ENCODE data around the gene CFAP210.
"Not testable (repeated sequence)": the region's sequence is repeated elsewhere in the genome, so short reads cannot be mapped to it uniquely, and the experiment has no call there.

The CFAP210 gene

DNA sequence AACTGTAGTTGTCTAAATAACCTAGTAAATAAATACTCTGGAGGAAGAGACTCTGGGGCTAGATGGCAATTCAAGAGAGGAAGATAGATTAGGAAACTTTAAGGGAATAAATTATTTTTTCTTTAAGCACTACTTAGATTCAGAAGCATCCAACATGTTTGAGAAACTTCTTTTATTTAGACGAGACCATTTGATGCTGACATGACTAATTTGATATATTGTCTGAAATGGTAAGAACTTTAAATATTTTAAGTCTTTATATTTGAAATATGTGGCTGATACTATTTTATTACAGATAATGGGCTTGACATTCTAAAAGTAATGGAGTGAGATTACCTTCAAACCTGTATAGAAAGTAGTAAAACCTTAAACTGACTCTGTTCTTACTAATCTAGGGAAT, 73.7 kb downstream of the CFAP210 start:
- TF ChIP-seq, protein P1, sequence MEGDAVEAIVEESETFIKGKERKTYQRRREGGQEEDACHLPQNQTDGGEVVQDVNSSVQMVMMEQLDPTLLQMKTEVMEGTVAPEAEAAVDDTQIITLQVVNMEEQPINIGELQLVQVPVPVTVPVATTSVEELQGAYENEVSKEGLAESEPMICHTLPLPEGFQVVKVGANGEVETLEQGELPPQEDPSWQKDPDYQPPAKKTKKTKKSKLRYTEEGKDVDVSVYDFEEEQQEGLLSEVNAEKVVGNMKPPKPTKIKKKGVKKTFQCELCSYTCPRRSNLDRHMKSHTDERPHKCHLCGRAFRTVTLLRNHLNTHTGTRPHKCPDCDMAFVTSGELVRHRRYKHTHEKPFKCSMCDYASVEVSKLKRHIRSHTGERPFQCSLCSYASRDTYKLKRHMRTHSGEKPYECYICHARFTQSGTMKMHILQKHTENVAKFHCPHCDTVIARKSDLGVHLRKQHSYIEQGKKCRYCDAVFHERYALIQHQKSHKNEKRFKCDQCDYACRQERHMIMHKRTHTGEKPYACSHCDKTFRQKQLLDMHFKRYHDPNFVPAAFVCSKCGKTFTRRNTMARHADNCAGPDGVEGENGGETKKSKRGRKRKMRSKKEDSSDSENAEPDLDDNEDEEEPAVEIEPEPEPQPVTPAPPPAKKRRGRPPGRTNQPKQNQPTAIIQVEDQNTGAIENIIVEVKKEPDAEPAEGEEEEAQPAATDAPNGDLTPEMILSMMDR (conservative IDR thresholded peaks at IDR 0.05; ENCODE audit: control insufficient read depth, insufficient read depth, low read depth, low read length): no peak
- no peak overlapping the region for H3K4me3 ChIP-seq (ENCODE audit: control insufficient read depth, low read depth, low read length)
- DNase-seq (ENCODE audit: low read depth): no peak

DNA sequence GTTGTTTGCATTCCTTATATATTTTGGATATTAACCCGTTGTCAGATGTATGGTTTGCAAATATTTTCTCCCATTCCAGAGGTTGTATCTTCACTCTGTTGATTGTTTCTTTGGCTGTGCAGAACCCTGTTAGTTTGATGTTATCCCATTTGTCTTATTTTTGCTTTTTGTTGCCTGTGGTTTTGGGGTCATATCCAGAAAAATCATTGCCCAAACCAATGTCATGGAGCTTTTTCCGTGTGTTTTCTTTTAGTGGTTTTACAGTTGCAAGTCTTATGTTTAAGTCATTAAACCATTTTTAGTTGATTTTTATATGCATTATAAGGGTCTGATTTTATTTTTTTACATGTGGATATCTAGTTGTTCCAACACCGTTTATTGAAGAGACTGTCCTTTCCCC, 74.3 kb downstream of the CFAP210 start:
- TF ChIP-seq, protein P1 (conservative IDR thresholded peaks at IDR 0.05; ENCODE audit: control insufficient read depth, insufficient read depth, low read depth, low read length): no peak
- no peak overlapping the region for H3K4me3 ChIP-seq (ENCODE audit: control insufficient read depth, low read depth, low read length)
- peak; percentile 14 for DNase-seq (ENCODE audit: low read depth)

- not testable (repeated sequence) for H3K4me3 ChIP-seq (ENCODE audit: control insufficient read depth, low read depth, low read length); DNase-seq (ENCODE audit: low read depth)
These were observed 78.2 kb downstream of the CFAP210 start for GRCh38 chr2:169615982-169616381.

DNA sequence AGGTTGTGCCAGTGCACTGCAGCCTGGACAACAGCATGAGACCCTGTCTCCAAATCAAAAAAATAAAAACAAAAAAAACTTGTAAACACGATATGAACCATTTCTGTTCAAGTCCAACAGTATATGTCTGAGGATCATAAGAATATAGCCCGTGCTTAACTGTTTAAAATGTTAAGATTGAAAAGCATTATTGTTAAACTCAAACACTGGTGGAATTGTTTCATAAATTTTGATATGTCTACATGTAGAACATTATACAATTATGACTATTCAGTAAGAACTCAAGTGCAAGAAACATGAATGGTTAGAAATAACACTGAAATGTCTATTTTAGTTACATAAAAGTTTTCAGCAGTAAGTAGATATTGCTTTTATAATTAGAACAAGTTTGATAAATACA, 80.3 kb downstream of the CFAP210 start:
- DNase-seq (ENCODE audit: low read depth): no peak
- TF ChIP-seq, protein P1 (conservative IDR thresholded peaks at IDR 0.05; ENCODE audit: control insufficient read depth, insufficient read depth, low read depth, low read length): no peak
- H3K4me3 ChIP-seq (ENCODE audit: control insufficient read depth, low read depth, low read length): no peak overlapping the region

DNA sequence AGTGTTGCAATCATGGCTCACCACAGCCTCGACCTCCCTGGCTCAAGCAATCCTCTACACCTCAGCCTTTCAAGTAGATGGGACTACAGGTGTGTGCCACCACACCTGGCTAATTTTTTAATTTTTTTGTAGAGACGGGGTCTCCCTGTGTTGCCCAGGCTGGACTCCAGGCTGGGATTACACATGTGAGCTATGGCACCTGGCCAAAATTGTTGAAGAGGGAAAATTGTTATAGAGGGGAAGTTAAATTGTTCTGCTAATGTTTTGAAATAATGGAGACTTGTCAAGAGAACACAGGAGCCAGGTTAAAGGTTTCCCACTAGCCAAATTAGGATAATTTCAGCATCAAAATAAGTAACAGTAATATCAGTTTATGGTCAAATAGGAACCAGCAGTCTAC, 84.9 kb downstream of the CFAP210 start:
- TF ChIP-seq, protein P1 (conservative IDR thresholded peaks at IDR 0.05; ENCODE audit: control insufficient read depth, insufficient read depth, low read depth, low read length): no peak
- no peak for DNase-seq (ENCODE audit: low read depth)
- H3K4me3 ChIP-seq (ENCODE audit: control insufficient read depth, low read depth, low read length): no peak overlapping the region

DNA sequence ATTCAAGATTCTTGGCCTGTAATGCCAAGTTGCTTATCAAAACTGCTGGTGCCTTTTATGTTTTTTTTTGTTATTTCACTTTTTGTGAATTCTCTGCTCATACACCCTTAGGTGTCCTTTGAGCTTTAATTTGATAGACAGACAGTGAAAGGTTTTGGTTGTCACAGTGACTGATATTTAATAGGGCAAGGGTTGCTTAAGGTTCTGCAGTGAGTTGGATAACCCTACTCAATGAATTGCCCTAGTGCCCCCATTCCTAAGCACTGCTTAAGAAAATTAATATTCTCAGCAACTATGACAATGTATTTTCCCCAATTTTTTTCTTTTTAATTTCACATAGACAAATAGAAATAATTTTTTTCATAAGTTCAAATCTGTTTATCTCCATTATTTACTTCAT, 94.6 kb downstream of the CFAP210 start:
- H3K4me3 ChIP-seq (ENCODE audit: control insufficient read depth, low read depth, low read length): no peak overlapping the region

GRCh38 chr2:169598982-169599381, 95.2 kb downstream of the CFAP210 start:
- H3K4me3 ChIP-seq (ENCODE audit: control insufficient read depth, low read depth, low read length): no peak overlapping the region
- TF ChIP-seq, protein P1 (conservative IDR thresholded peaks at IDR 0.05; ENCODE audit: control insufficient read depth, insufficient read depth, low read depth, low read length): no peak
- DNase-seq (ENCODE audit: low read depth): no peak

More for the DNA sequence above, 94.6 kb downstream of the CFAP210 start:
- no peak for DNase-seq (ENCODE audit: low read depth)
- TF ChIP-seq, protein P1 (conservative IDR thresholded peaks at IDR 0.05; ENCODE audit: control insufficient read depth, insufficient read depth, low read depth, low read length): no peak

- not testable (repeated sequence) for H3K4me3 ChIP-seq (ENCODE audit: control insufficient read depth, low read depth, low read length)
These were observed 97.7 kb downstream of the CFAP210 start for GRCh38 chr2:169596546-169596945.

More at GRCh38 chr2:169596546-169596945, 97.7 kb downstream of the CFAP210 start:
- DNase-seq (ENCODE audit: low read depth): not testable (repeated sequence)
